ENCODE data around the gene NOS2.
A peak's percentile ranks its signal among the peaks of the same experiment; 100 is the strongest.

The NOS2 gene

DNA sequence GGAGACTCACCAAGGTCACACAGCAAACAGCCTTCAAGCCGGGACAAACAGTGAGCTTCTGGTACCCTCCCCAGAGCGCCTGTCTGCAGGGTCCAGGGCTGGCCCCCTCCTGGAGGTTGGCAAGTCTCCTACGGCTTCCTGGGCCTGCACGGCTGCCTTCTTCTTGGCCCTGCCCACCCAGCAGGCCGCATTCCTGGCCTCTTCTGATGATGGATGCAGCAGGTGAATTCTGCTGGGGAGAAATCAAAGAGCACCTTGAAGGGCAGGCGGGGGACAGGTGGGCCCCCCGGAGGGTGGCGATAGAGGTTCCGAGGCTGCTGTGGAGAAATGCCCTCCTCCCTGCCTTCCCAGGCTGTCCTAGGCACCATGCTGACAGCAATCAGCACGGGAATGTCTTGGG lies 3.8 kb upstream of the NOS2 start:
- Histone ChIP-seq H3K4me1 (ENCODE audit: control insufficient read depth, insufficient read depth, low read length) (peaks cover 8% of the 10 kb centered on the region), H3K36me3 (ENCODE audit: control insufficient read depth, insufficient read depth, low read length) (no peaks in the 10 kb centered on the region), H3K4me3 (ENCODE audit: low read depth, low read length) (no peak overlapping the region), H3K9ac (ENCODE audit: low read length) (no peak overlapping the region), H3K9me3 (ENCODE audit: control insufficient read depth, insufficient read depth, low read depth, low read length) (no peaks in the 10 kb centered on the region), H3K27me3 (ENCODE audit: control insufficient read depth, insufficient read depth, low read length) (no peaks in the 10 kb centered on the region; the same call in 1 of the 2 replicates), H3K27ac (ENCODE audit: low read depth, low read length) (no peak overlapping the region)

GRCh38 chr17:27802962-27803680 lies 2.8 kb upstream of the NOS2 start:
- no peaks in the 10 kb centered on the region; the same call in 1 of the 2 replicates for H3K27me3 ChIP-seq (ENCODE audit: control insufficient read depth, insufficient read depth, low read length)
- H3K4me1 ChIP-seq (ENCODE audit: control insufficient read depth, insufficient read depth, low read length): peaks cover 8% of the 10 kb centered on the region
- no peaks in the 10 kb centered on the region for H3K36me3 ChIP-seq (ENCODE audit: control insufficient read depth, insufficient read depth, low read length)
- no peak overlapping the region for H3K27ac ChIP-seq (ENCODE audit: low read depth, low read length)
- H3K4me3 ChIP-seq (ENCODE audit: low read depth, low read length): no peak overlapping the region
- H3K9ac ChIP-seq (ENCODE audit: low read length): no peak overlapping the region
- no peaks in the 10 kb centered on the region for H3K9me3 ChIP-seq (ENCODE audit: control insufficient read depth, insufficient read depth, low read depth, low read length)

DNA sequence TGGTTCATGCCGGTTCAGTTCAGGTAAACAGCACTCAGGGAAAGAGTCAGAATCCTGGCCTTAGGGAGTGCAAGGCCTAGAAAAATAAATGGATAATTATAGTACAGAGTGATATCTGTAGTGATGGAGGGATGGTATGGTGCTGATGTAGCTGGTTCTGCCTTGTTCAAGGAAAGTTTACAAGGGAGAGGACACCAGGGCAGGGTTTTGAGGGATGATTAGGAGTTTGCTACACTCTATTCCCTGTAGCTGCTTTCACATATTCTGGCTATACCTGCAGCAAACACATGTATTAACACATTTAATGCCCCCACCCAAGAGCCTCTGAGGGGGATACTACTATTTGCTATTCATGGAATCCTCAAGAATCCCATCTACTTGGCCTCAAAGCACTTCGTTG lies 1.7 kb upstream of the NOS2 start:
- Histone ChIP-seq H3K27ac (ENCODE audit: low read depth, low read length) (no peak overlapping the region), H3K27me3 (ENCODE audit: control insufficient read depth, insufficient read depth, low read length) (peaks cover under 1% of the 10 kb centered on the region; the same call in 1 of the 2 replicates), H3K4me1 (ENCODE audit: control insufficient read depth, insufficient read depth, low read length) (peaks cover 8% of the 10 kb centered on the region)

DNA sequence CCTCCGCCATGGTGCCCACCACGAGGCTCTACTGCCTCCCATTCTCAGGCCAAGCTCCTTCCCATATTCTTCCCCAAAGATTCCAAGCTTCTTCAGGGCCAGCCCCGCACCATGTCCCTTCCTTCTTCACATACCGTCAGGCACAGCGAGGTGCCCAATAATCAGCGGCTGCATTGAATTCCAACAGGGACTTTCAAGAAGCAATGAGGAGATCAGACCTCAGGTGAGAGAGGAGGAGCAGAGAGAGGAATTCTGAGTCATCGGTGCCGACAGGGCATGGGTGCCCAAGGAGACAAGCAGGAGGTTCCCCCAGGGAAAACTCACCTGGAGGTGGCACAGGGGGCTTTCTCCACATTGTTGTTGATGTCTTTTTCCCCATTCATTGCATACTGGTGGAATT lies 2.0 kb downstream of the NOS2 start:
- Histone ChIP-seq H3K4me1 (ENCODE audit: control insufficient read depth, insufficient read depth, low read length) (no peaks in the 10 kb centered on the region), H3K4me3 (ENCODE audit: low read depth, low read length) (no peak overlapping the region), H3K27ac (ENCODE audit: low read depth, low read length) (no peak overlapping the region), H3K36me3 (ENCODE audit: control insufficient read depth, insufficient read depth, low read length) (no peaks in the 10 kb centered on the region), H3K9me3 (ENCODE audit: control insufficient read depth, insufficient read depth, low read depth, low read length) (no peaks in the 10 kb centered on the region), H3K27me3 (ENCODE audit: control insufficient read depth, insufficient read depth, low read length) (peaks cover 27% of the 10 kb centered on the region), H3K9ac (ENCODE audit: low read length) (no peak overlapping the region)

More for the DNA sequence above, 1.7 kb upstream of the NOS2 start:
- Histone ChIP-seq H3K9me3 (ENCODE audit: control insufficient read depth, insufficient read depth, low read depth, low read length) (no peaks in the 10 kb centered on the region), H3K9ac (ENCODE audit: low read length) (no peak overlapping the region), H3K4me3 (ENCODE audit: low read depth, low read length) (no peak overlapping the region), H3K36me3 (ENCODE audit: control insufficient read depth, insufficient read depth, low read length) (no peaks in the 10 kb centered on the region)

DNA sequence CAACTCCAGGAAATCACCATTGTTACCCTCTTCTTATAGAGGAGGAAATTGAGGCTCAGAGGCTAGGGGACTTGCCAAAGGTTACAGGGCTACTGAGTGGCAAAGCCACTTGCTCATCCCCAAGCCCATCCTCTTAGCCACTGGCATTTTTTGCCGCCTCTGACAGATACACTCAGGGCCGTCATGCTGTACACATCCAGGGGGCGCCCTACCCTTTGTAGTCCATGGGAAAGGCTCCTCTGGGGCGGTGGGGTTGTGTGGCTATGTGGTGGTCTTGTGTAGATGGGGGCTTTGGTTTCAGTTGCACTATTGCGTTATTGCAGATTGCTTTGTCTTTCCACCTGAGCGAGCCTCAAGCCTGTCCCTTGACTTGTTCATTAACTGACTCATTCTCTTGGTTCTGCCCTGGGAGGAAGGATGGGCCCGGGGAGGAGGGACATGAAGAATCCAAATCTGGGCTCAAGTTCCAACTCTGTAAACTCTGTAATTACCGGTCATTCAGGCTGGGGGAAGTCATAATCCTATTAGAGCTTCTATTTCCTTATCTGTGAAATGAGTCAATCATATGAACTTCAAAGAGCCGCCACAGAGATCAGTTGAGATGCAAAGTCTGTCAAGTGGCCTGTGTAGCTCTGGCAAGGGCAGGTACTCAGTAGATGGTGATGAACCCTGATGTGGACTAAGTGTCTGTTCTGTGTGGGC lies 2.8 kb downstream of the NOS2 start:
- no peak overlapping the region for H3K9ac ChIP-seq (ENCODE audit: low read length)
- H3K4me3 ChIP-seq (ENCODE audit: low read depth, low read length): no peak overlapping the region
- peaks cover 3% of the 10 kb centered on the region; the same call in 1 of the 2 replicates for H3K4me1 ChIP-seq (ENCODE audit: control insufficient read depth, insufficient read depth, low read length)
- H3K36me3 ChIP-seq (ENCODE audit: control insufficient read depth, insufficient read depth, low read length): no peaks in the 10 kb centered on the region
- peaks cover 36% of the 10 kb centered on the region for H3K27me3 ChIP-seq (ENCODE audit: control insufficient read depth, insufficient read depth, low read length)
- H3K27ac ChIP-seq (ENCODE audit: low read depth, low read length): no peak overlapping the region
- H3K9me3 ChIP-seq (ENCODE audit: control insufficient read depth, insufficient read depth, low read depth, low read length): no peaks in the 10 kb centered on the region

DNA sequence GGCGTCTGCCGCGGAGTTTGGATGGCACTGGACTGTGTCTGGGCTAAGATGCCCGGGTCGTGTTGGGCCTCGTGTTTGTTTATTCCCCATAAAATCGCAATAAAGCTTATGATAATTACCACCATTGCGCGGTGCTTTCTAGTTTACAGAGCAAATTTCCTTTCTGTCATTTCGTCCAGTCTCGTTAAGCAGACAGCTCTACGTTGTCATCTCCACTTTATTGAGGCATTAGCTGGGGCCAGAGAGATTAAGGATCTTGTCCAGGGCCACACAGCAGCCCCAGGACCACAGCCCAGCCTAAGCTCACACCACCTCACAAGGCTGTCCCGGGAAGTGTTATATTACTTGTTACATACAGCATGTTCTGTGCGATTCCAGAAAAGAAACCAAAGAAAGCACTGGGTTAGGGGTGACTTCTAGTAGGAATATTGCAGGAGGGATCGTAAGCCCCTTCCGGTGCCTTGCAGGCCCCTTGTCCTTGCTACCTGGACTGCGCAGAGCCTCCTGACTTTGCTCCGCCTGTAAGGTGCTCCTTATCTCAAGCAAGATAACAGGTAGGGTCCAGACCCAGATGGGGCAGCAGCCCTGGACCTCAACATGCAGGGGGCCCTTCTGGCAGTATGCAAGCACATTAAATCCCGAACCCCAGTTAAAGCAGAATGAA lies 6.3 kb downstream of the NOS2 start:
- H3K9ac ChIP-seq (ENCODE audit: low read length): no peak overlapping the region
- H3K4me1 ChIP-seq (ENCODE audit: control insufficient read depth, insufficient read depth, low read length): peaks cover 3% of the 10 kb centered on the region; the same call in 1 of the 2 replicates
- H3K27ac ChIP-seq (ENCODE audit: low read depth, low read length): no peak overlapping the region
- no peaks in the 10 kb centered on the region for H3K36me3 ChIP-seq (ENCODE audit: control insufficient read depth, insufficient read depth, low read length)
- peaks cover 41% of the 10 kb centered on the region for H3K27me3 ChIP-seq (ENCODE audit: control insufficient read depth, insufficient read depth, low read length)
- peak overlapping the region; percentile 46 for H3K4me3 ChIP-seq (ENCODE audit: low read depth, low read length)
- H3K9me3 ChIP-seq (ENCODE audit: control insufficient read depth, insufficient read depth, low read depth, low read length): no peaks in the 10 kb centered on the region

GRCh38 chr17:27793168-27793905 lies 7.0 kb downstream of the NOS2 start:
- Histone ChIP-seq H3K27me3 (ENCODE audit: control insufficient read depth, insufficient read depth, low read length) (peaks cover 41% of the 10 kb centered on the region), H3K9me3 (ENCODE audit: control insufficient read depth, insufficient read depth, low read depth, low read length) (no peaks in the 10 kb centered on the region), H3K27ac (ENCODE audit: low read depth, low read length) (no peak overlapping the region), H3K4me3 (ENCODE audit: low read depth, low read length) (peak overlapping the region; percentile 46), H3K9ac (ENCODE audit: low read length) (no peak overlapping the region), H3K4me1 (ENCODE audit: control insufficient read depth, insufficient read depth, low read length) (peaks cover 3% of the 10 kb centered on the region; the same call in 1 of the 2 replicates), H3K36me3 (ENCODE audit: control insufficient read depth, insufficient read depth, low read length) (no peaks in the 10 kb centered on the region)

- H3K9ac ChIP-seq (ENCODE audit: low read length): no peak overlapping the region
- H3K27ac ChIP-seq (ENCODE audit: low read depth, low read length): no peak overlapping the region
- H3K36me3 ChIP-seq (ENCODE audit: control insufficient read depth, insufficient read depth, low read length): no peaks in the 10 kb centered on the region
- peaks cover 41% of the 10 kb centered on the region for H3K27me3 ChIP-seq (ENCODE audit: control insufficient read depth, insufficient read depth, low read length)
- H3K4me3 ChIP-seq (ENCODE audit: low read depth, low read length): no peak overlapping the region
- no peaks in the 10 kb centered on the region for H3K9me3 ChIP-seq (ENCODE audit: control insufficient read depth, insufficient read depth, low read depth, low read length)
- H3K4me1 ChIP-seq (ENCODE audit: control insufficient read depth, insufficient read depth, low read length): peaks cover 3% of the 10 kb centered on the region; the same call in 1 of the 2 replicates
Measured at GRCh38 chr17:27792095-27792494, 8.2 kb downstream of the NOS2 start.

DNA sequence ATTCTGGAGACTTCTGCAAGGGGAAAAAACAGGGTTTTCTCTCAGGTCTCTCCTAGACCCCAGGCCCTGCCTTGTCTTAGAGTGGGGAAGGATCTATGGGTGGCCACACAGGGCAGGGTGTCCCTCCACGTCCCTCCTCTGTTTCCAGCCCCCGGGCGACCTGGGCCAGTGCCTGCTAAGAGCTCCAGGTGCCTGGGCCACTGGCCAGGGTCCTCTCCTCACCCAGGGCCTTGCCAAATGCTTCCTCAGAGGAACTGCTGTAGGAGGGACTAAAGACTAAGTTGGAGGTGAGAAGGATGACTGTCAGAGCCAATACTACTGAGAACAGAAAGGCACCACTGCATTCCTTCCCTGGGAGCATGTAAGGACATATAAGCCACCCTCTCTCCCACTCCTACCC lies 11.4 kb downstream of the NOS2 start:
- H3K27ac ChIP-seq (ENCODE audit: low read depth, low read length): no peak overlapping the region
- H3K4me1 ChIP-seq (ENCODE audit: control insufficient read depth, insufficient read depth, low read length): peaks cover 3% of the 10 kb centered on the region; the same call in 1 of the 2 replicates
- peaks cover 19% of the 10 kb centered on the region for H3K27me3 ChIP-seq (ENCODE audit: control insufficient read depth, insufficient read depth, low read length)
- H3K36me3 ChIP-seq (ENCODE audit: control insufficient read depth, insufficient read depth, low read length): no peaks in the 10 kb centered on the region
- no peaks in the 10 kb centered on the region for H3K9me3 ChIP-seq (ENCODE audit: control insufficient read depth, insufficient read depth, low read depth, low read length)
- H3K9ac ChIP-seq (ENCODE audit: low read length): no peak overlapping the region
- no peak overlapping the region for H3K4me3 ChIP-seq (ENCODE audit: low read depth, low read length)

GRCh38 chr17:27783440-27784350 lies 16.6 kb downstream of the NOS2 start:
- Histone ChIP-seq H3K9ac (ENCODE audit: low read length) (no peak overlapping the region), H3K27me3 (ENCODE audit: control insufficient read depth, insufficient read depth, low read length) (no peaks in the 10 kb centered on the region), H3K27ac (ENCODE audit: low read depth, low read length) (no peak overlapping the region), H3K9me3 (ENCODE audit: control insufficient read depth, insufficient read depth, low read depth, low read length) (no peaks in the 10 kb centered on the region), H3K36me3 (ENCODE audit: control insufficient read depth, insufficient read depth, low read length) (no peaks in the 10 kb centered on the region), H3K4me3 (ENCODE audit: low read depth, low read length) (no peak overlapping the region), H3K4me1 (ENCODE audit: control insufficient read depth, insufficient read depth, low read length) (no peaks in the 10 kb centered on the region)

Data from HUES6 (cell line).